Measurements from ENCODE around the gene WRAP73.

The WRAP73 gene

DNA sequence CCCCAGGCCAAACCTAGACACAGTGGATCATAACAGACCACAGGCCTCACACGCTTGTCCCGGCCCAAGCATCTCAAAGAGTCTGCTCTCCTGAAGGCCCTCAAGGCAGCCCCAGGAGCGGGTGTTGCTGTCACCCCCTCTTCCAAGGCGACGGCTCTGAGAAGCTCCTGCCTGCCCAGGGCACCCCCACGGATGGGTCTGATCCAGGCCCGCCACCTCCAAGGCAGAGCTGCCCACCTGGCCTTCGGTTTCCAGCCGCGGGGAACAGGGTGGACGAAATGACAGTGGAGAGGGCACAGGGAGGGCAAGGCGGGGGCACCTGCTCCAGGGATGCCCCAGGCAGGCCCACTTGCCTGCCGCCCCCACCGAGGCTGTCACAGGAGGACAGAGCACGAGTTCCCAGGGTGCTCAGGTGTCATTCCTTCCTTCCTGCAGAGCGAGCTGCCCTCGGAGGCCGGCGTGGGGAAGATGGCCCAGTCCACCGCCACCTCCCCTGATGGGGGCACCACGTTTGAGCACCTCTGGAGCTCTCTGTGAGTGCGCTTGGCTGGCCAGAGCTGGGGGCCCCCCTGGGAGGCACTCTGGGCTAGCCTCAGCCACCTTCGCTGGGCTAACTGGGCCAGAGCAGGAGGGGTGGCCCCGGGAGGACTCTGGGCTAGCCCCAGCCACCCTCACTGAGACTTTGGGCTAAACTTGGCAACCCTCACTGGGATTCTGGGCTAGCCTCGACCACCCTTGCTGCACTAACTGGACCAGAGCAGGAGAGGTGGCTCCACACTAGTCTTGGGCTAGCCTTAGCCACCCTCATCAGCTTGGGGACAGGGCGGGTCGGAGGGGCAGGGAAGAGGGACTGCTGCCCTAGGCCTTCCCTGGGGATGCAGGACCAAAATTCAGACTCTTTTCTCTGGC, 32.2 kb upstream of the WRAP73 start:
- TF ChIP-seq, protein P1, sequence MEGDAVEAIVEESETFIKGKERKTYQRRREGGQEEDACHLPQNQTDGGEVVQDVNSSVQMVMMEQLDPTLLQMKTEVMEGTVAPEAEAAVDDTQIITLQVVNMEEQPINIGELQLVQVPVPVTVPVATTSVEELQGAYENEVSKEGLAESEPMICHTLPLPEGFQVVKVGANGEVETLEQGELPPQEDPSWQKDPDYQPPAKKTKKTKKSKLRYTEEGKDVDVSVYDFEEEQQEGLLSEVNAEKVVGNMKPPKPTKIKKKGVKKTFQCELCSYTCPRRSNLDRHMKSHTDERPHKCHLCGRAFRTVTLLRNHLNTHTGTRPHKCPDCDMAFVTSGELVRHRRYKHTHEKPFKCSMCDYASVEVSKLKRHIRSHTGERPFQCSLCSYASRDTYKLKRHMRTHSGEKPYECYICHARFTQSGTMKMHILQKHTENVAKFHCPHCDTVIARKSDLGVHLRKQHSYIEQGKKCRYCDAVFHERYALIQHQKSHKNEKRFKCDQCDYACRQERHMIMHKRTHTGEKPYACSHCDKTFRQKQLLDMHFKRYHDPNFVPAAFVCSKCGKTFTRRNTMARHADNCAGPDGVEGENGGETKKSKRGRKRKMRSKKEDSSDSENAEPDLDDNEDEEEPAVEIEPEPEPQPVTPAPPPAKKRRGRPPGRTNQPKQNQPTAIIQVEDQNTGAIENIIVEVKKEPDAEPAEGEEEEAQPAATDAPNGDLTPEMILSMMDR (IDR thresholded peaks at IDR 0.05; ENCODE audit: low read length, missing control alignments): no peak
- DNase-seq (ENCODE audit: low read depth): no peak
- H3K4me3 ChIP-seq (replicated peaks; ENCODE audit: low read depth, low read length): no peak overlapping the region

DNA sequence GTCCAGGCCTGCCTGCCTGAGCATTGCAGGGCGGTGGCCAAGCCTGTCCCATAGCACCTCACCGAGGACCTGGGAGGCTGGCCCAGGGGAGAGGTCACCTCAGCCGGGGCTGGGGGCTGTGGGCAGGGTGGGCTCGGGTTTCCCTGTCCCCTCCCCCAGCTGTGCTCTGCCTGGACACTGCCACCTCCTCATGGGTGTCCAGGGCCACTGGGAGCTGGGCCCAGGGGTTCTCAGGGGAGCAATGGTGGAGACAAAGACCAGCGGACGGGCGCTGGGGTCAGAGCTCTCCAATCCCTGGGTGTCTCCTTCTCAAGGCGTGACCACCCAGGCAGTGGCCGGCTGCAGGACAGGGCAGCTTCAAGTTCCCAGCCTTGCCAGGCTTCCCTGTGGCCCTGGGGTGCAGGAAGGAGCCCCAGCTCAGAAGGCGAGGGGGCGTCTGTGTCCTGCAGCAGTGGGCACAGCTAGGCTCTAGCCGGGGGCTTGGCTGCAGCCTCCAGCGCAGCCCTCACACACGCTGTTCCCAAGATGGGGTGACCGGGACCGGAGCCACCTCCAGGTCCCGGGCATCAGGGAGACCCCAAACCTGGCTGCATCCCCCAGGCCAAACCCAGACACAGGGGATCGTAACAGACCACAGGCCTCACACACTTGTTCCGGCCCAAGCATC, 31.5 kb upstream of the WRAP73 start:
- DNase-seq (ENCODE audit: low read depth): no peak
- H3K4me3 ChIP-seq (replicated peaks; ENCODE audit: low read depth, low read length): no peak overlapping the region
- TF ChIP-seq, protein P1 (IDR thresholded peaks at IDR 0.05; ENCODE audit: low read length, missing control alignments): no peak

DNA sequence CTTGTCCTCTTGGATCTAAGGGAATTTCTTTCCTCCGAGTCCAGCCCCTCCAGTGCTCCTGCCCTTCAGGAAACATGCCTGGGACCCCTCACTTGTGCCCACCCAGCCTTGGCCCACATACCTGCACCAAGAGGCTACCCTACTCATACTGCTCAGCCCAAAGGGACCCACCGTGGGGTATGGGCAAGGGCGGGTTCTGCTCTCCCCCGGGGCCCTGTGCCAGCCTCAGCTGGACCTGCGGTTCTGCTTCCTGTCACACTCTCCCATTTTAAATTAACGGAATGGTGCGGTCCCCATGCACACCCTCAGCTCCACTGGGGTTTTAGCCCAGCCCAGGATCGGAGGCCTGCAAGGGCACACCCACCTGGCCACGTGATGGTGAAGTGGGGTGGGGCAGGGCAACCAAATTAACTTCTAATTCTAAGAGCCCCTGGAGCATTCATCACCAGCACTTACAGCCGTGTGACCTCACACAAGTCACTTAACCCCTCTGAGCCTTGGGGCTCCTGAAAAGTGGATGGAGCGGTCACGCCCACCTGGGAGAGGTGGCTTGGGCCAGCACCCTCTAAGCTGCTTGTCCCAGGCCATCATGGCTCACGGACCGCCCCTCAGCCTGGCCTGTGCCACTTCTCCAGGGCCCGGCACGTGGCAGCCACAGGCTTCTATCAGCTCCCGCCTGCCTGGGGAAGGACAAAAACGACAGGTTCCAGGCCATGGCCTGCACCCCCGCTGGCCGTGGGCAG, 30.8 kb upstream of the WRAP73 start:
- DNase-seq (ENCODE audit: low read depth): no peak
- TF ChIP-seq, protein P1 (IDR thresholded peaks at IDR 0.05; ENCODE audit: low read length, missing control alignments): no peak

DNA sequence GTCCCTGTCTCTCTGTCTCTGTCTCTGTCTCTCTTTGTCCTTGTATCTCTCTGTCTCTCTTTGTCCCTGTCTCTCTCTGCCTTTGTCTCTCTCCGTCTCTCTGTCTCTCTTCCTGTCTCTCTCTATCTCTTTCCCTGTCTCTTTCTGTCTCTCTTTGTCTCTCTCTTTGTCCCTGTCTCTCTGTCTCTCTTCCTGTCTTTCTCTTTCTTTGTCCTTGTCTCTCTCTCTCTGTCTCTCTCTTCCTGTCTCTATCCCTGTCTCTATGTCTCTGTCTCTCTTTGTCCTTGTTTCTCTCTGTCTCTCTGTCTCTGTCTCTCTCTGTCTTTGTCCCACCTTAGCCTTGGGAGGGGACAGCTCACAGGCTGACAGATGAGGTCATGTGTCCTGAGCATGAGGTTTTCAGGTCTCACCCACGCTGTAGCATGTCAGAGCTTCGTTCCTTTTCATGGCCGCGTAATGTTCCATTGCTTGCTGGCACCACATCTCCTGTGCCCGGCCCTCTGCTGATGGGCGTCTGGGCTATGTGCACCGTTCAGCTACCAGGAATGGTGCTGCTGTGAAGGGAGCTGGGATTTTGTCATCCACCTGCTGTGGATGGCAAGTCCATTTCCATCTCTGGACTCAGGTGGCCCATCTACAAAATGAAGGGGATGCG, 30.0 kb upstream of the WRAP73 start:
- H3K4me3 ChIP-seq (replicated peaks; ENCODE audit: low read depth, low read length): no peak overlapping the region
- TF ChIP-seq, protein P1 (IDR thresholded peaks at IDR 0.05; ENCODE audit: low read length, missing control alignments): no peak
- no peak for DNase-seq (ENCODE audit: low read depth)

More for the DNA sequence above, 30.8 kb upstream of the WRAP73 start:
- H3K4me3 ChIP-seq (replicated peaks; ENCODE audit: low read depth, low read length): no peak overlapping the region

DNA sequence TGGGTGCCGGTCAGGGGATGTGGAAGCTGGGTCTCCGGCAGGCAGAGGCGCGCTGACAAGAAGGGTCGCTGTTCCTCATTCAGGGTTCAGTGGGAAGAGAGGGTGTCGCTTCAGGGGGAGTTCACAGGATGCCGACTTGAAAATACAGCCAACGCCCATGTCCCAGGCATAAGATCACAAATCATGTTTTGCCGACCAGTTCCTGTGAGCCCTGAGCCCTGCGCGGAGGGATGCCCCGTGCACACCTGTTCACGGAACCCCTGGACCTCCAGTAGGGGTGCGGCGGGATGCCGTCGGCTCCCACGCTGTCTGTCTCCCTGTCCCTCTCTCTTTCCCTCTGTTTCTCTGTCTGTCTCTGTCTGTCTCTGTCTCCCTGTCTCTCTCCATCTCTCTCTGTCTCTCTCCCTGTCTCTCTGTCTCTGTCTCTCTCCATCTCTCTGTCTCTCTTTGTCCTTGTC, 29.2 kb upstream of the WRAP73 start:
- no peak overlapping the region for H3K4me3 ChIP-seq (replicated peaks; ENCODE audit: low read depth, low read length)
- TF ChIP-seq, protein P1 (IDR thresholded peaks at IDR 0.05; ENCODE audit: low read length, missing control alignments): no peak
- no peak for DNase-seq (ENCODE audit: low read depth)

DNA sequence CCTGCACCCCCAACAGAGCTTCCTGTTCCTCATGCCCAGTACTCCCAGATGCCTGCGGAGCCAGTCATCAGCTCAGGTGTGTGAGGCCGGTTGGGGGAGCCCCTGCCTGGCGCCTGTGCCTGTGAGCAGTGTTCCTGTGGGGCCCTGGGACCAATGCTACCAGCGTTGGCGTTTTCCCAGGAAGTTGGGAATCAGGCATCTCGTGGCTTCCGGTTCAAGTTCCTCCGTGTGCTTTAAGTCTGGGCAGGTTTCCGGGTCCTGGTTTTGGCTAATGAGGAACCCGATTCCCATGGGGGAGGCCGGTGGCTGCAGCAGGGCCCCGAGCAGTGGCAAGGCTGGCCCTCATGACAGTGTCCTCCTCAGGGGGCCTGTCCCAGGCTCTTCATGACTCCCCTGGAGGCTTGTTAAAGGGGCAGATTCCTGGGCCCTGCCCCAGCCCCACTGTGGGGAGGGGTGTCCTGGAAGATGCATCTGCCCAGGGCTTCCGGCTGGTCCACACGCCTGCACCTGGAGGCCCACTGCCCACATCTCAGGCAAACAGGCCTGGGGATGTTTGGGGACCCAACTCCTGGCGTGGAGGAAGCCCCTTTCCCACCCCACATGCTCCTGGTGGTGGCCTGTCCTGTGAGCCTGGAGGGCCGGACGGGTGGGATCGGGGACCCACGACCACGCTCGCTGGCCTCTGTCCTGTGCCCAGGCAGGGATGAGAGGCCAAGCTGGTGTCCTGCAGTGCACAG, 28.6 kb upstream of the WRAP73 start:
- TF ChIP-seq, protein P1 (IDR thresholded peaks at IDR 0.05; ENCODE audit: low read length, missing control alignments): no peak
- H3K4me3 ChIP-seq (replicated peaks; ENCODE audit: low read depth, low read length): no peak overlapping the region
- DNase-seq (ENCODE audit: low read depth): no peak
